HG03571 (cell line): ENCODE results near the gene PDLIM5.
"Not testable (repeated sequence)": the region's sequence is repeated elsewhere in the genome, so short reads cannot be mapped to it uniquely, and the experiment has no call there.

ENCODE experiments used
- ATAC-seq: cut with Tn5 transposase; IDR thresholded peaks from one replicate; pipeline ENCODE4 v1.9.1; 2021; ENCODE audit not compliant: unreplicated experiment

The PDLIM5 gene

GRCh38 chr4:94583914-94584641 lies 132.3 kb downstream of the PDLIM5 start:
- no peak for ATAC-seq

GRCh38 chr4:94588896-94589693 lies 137.4 kb downstream of the PDLIM5 start:
- ATAC-seq = no peak

- ATAC-seq = no peak
Measured at GRCh38 chr4:94590493-94590892, 138.8 kb downstream of the PDLIM5 start.

- no peak for ATAC-seq
Measured at GRCh38 chr4:94591289-94591688, 139.5 kb downstream of the PDLIM5 start.

- ATAC-seq = no peak
Measured at GRCh38 chr4:94595013-94595412, 143.3 kb downstream of the PDLIM5 start.

GRCh38 chr4:94595880-94596483 lies 144.2 kb downstream of the PDLIM5 start:
- peak; percentile 72 for ATAC-seq

GRCh38 chr4:94598758-94599157 lies 147.0 kb downstream of the PDLIM5 start:
- ATAC-seq = no peak

GRCh38 chr4:94603170-94603747 lies 151.5 kb downstream of the PDLIM5 start:
- no peak for ATAC-seq

GRCh38 chr4:94605241-94605805 lies 153.6 kb downstream of the PDLIM5 start:
- no peak for ATAC-seq

GRCh38 chr4:94610145-94610544 lies 158.4 kb downstream of the PDLIM5 start:
- no peak for ATAC-seq

GRCh38 chr4:94613248-94613647 lies 161.5 kb downstream of the PDLIM5 start:
- ATAC-seq = no peak

GRCh38 chr4:94615451-94615850 lies 163.7 kb downstream of the PDLIM5 start:
- ATAC-seq = no peak

GRCh38 chr4:94621491-94622080 lies 169.8 kb downstream of the PDLIM5 start:
- no peak for ATAC-seq

GRCh38 chr4:94623126-94623911 lies 171.6 kb downstream of the PDLIM5 start:
- ATAC-seq = no peak

- no peak for ATAC-seq
Measured at GRCh38 chr4:94626942-94627341, 175.2 kb downstream of the PDLIM5 start.

GRCh38 chr4:94629058-94629457 lies 177.3 kb downstream of the PDLIM5 start:
- ATAC-seq = not testable (repeated sequence)

- ATAC-seq = no peak
Measured at GRCh38 chr4:94629837-94630236, 178.1 kb downstream of the PDLIM5 start.

- no peak for ATAC-seq
Measured at GRCh38 chr4:94634271-94634670, 182.5 kb downstream of the PDLIM5 start.

GRCh38 chr4:94635177-94635576 lies 183.4 kb downstream of the PDLIM5 start:
- no peak for ATAC-seq

- ATAC-seq = no peak
Measured at GRCh38 chr4:94636004-94636403, 184.3 kb downstream of the PDLIM5 start.
